Neural progenitor cell (in vitro differentiated cells): ENCODE data around the gene UPF3A. TPM values are rescaled to one million over a fixed set of nuclear protein-coding genes. Genes with fewer than 3 reads are reported as not detected.
"Not testable (repeated sequence)": the region's sequence is repeated elsewhere in the genome, so short reads cannot be mapped to it uniquely, and the experiment has no call there.

ENCODE experiments used
- DNase-seq: peaks from one replicate; pipeline ENCODE4 v3.0.0-alpha.2; 2016; ENCODE audit warnings: low spot score
- H2AFZ ChIP-seq: fragments of 200-600 bp; sonication (generic); replicated peaks from 2 replicates; pipeline ENCODE4 v1.6.1; 2016; ENCODE audit warnings: antibody characterized with exemption
- H3F3A ChIP-seq: fragments of 200-600 bp; sonication (generic); 2 replicates; pipeline ENCODE4 v1.6.1; 2016; ENCODE audit warnings: antibody characterized with exemption, low read depth
- H3K27ac ChIP-seq: fragments of 200-600 bp; sonication (generic); 2 replicates; pipeline ENCODE4 v1.5.1; 2016; ENCODE audit warnings: mild to moderate bottlenecking
- H3K27me3 ChIP-seq: fragments of 200-600 bp; sonication (generic); 2 replicates; pipeline ENCODE4 v1.6.1; 2016; ENCODE audit warnings: mild to moderate bottlenecking, moderate library complexity
- H3K36me3 ChIP-seq: fragments of 200-600 bp; sonication (generic); 2 replicates; pipeline ENCODE4 v1.5.1; 2016
- H3K4me1 ChIP-seq: fragments of 200-600 bp; sonication (generic); 2 replicates; pipeline ENCODE4 v1.6.1; 2016; ENCODE audit warnings: mixed run types
- H3K4me2 ChIP-seq: fragments of 200-600 bp; sonication (generic); 2 replicates; pipeline ENCODE4 v1.6.1; 2016
- H3K4me3 ChIP-seq: fragments of 200-600 bp; sonication (generic); 2 replicates; pipeline ENCODE4 v1.5.1; 2016
- H3K79me2 ChIP-seq: fragments of 200-600 bp; sonication (generic); 2 replicates; pipeline ENCODE4 v1.6.1; 2016; ENCODE audit warnings: low read depth
- H3K9ac ChIP-seq: fragments of 200-600 bp; sonication (generic); 2 replicates; pipeline ENCODE4 v1.6.1; 2016
- H3K9me3 ChIP-seq: fragments of 200-600 bp; sonication (generic); 2 replicates; pipeline ENCODE4 v1.5.1; 2016; ENCODE audit warnings: low read depth
- H4K20me1 ChIP-seq: fragments of 200-600 bp; sonication (generic); 2 replicates; pipeline ENCODE4 v1.6.1; 2016; ENCODE audit warnings: low read depth
- H3K27ac Mint-ChIP-seq: 3 replicates; pipeline ENCODE4 v1.8.0; 2021; ENCODE audit warnings: mixed read lengths
- H3K27me3 Mint-ChIP-seq: 2 replicates; pipeline ENCODE4 v1.8.0; 2022; ENCODE audit warnings: low read depth, mild to moderate bottlenecking, inconsistent platforms, moderate library complexity, mixed read lengths; ENCODE audit not compliant: insufficient read depth
- H3K36me3 Mint-ChIP-seq: 3 replicates; pipeline ENCODE4 v1.8.0; 2021; ENCODE audit warnings: mixed read lengths
- H3K4me1 Mint-ChIP-seq: 3 replicates; pipeline ENCODE4 v1.8.0; 2021; ENCODE audit warnings: mixed read lengths
- H3K4me3 Mint-ChIP-seq: 3 replicates; pipeline ENCODE4 v1.8.0; 2021; ENCODE audit warnings: mild to moderate bottlenecking, moderate library complexity, mixed read lengths
- H3K9me3 Mint-ChIP-seq: 3 replicates; pipeline ENCODE4 v1.8.0; 2020; ENCODE audit warnings: mixed read lengths
- CTCF ChIP-seq: fragments of 200-600 bp; sonication (generic); IDR thresholded peaks from 2 replicates; pipeline ENCODE4 v1.5.1; 2017; ENCODE audit warnings: antibody characterized with exemption, mild to moderate bottlenecking
- EZH2 ChIP-seq: fragments of 200-600 bp; sonication (generic); IDR thresholded peaks from 2 replicates; pipeline ENCODE4 v1.6.1; 2017; ENCODE audit warnings: antibody characterized with exemption, mild to moderate bottlenecking, moderate library complexity
- EZH2phosphoT487 ChIP-seq: fragments of 200-600 bp; sonication (generic); IDR thresholded peaks from 2 replicates; pipeline ENCODE4 v1.6.1; 2017; ENCODE audit warnings: antibody characterized with exemption
- total RNA-seq: library from RNA; depleted of rRNA; stranded (reverse); fragments of >200 nt; gene quantifications from 2 replicates; pipeline ENCODE4 v1.2.3, GENCODE V29; 2015; ENCODE audit warnings: low replicate concordance

UPF3A gene
- total RNA-seq, 1 donor from 2014 or later: 74.4 TPM

GRCh38 chr13:114263578-114263977, 17.8 kb upstream of the UPF3A start:
- Mint-ChIP-seq H3K36me3 (peaks cover 43% of the 10 kb centered on the region), H3K27ac (no peak overlapping the region), H3K4me3 (no peak overlapping the region), H3K9me3 (no peaks in the 10 kb centered on the region), H3K27me3 (no peaks in the 10 kb centered on the region), H3K4me1 (no peaks in the 10 kb centered on the region)
- no peaks in the 10 kb centered on the region for H3F3A ChIP-seq
- H3K4me1 ChIP-seq: no peaks in the 10 kb centered on the region
- H3K27me3 ChIP-seq: no peaks in the 10 kb centered on the region
- no peak for TF ChIP-seq EZH2
- no peak for TF ChIP-seq CTCF
- TF ChIP-seq EZH2phosphoT487: no peak
- no peaks in the 10 kb centered on the region for H4K20me1 ChIP-seq
- no peak overlapping the region for H3K27ac ChIP-seq
- no peak overlapping the region for H3K9ac ChIP-seq
- H2AFZ ChIP-seq: no peak overlapping the region
- no peaks in the 10 kb centered on the region for H3K9me3 ChIP-seq
- peaks cover 16% of the 10 kb centered on the region for H3K36me3 ChIP-seq
- H3K4me2 ChIP-seq: no peak overlapping the region
- DNase-seq: no peak
- no peak overlapping the region for H3K4me3 ChIP-seq
- H3K79me2 ChIP-seq: no peaks in the 10 kb centered on the region

DNA sequence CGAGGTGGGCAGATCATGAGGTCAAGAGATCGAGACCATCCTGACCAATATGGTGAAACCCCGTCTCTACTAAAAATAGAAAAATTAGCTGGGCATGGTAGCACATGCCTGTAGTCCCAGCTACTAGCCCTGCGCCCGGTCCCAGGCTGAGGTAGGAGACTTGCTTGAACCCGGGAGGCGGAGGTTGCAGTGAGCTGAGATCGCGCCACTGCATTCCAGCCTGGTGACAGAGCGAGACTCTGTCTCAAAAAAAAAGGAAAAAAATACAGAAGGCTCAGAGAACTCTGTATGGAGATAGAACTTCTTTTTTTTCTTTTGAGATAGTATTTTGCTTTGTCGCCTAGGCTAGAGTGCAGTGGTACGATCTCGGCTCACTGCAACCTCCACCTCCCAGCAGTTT, 17.1 kb upstream of the UPF3A start:
- H3K4me2 ChIP-seq, H4K20me1 ChIP-seq, H3K4me1 Mint-ChIP-seq, H3K9me3 ChIP-seq, H3K4me3 Mint-ChIP-seq, H2AFZ ChIP-seq, H3K9ac ChIP-seq, H3K4me3 ChIP-seq, H3K27ac ChIP-seq, H3K79me2 ChIP-seq, H3K27me3 ChIP-seq, H3K9me3 Mint-ChIP-seq, H3K4me1 ChIP-seq, H3K27me3 Mint-ChIP-seq, H3K27ac Mint-ChIP-seq, DNase-seq, H3F3A ChIP-seq: not testable (repeated sequence)
- H3K36me3 Mint-ChIP-seq: peaks cover 47% of the 10 kb centered on the region
- H3K36me3 ChIP-seq: peaks cover 12% of the 10 kb centered on the region

DNA sequence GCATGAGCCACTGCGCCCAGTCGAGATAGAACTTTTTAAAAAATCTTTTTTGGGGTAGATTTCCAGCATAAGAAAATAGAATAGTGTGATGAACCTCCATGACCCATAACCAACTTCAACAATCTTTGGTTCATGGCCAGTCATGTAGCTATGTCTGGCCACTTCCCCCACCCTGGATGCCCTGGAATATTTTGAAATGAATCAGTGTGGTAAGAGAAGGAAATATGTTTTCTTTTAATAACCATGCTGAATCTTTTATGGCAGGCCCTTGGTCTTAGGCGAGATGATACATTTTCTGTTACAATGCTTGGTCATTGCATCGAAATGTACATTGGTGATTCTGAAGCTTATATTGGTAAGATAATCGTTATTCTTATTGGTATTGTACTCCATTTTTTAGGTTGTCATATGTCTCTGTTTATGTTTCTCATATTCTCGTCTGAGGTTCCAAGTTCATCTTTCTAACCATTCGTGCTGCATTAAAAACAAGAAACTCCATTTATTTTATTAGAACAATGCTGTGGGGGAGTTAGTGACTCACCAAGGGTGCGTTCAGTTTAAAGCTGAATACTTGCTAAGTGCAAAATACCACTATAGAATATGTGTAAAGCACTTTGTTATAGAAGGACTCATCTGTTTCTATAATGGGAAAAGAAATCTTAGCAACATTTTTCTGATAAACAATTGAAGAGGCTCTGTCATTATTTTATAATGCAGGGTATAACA, 16.4 kb upstream of the UPF3A start:
- Histone ChIP-seq H3K4me3 (no peak overlapping the region), H3K27me3 (no peaks in the 10 kb centered on the region), H2AFZ (no peak overlapping the region), H3K9me3 (no peaks in the 10 kb centered on the region), H3K79me2 (no peaks in the 10 kb centered on the region), H3K36me3 (peaks cover 10% of the 10 kb centered on the region), H3K9ac (no peak overlapping the region), H3K4me1 (no peaks in the 10 kb centered on the region), H4K20me1 (no peaks in the 10 kb centered on the region), H3K4me2 (no peak overlapping the region), H3K27ac (no peak overlapping the region), H3F3A (no peaks in the 10 kb centered on the region)
- no peak for DNase-seq
- Mint-ChIP-seq H3K36me3 (peaks cover 47% of the 10 kb centered on the region), H3K9me3 (no peaks in the 10 kb centered on the region), H3K27ac (no peak overlapping the region), H3K27me3 (no peaks in the 10 kb centered on the region), H3K4me1 (no peaks in the 10 kb centered on the region), H3K4me3 (no peak overlapping the region)
- TF ChIP-seq EZH2 (no peak), EZH2phosphoT487 (no peak), CTCF (no peak)

- Mint-ChIP-seq H3K4me1 (no peaks in the 10 kb centered on the region), H3K9me3 (no peaks in the 10 kb centered on the region), H3K36me3 (peaks cover 53% of the 10 kb centered on the region), H3K27ac (no peak overlapping the region), H3K27me3 (no peaks in the 10 kb centered on the region), H3K4me3 (no peak overlapping the region)
- H3K27ac ChIP-seq: no peak overlapping the region
- no peak overlapping the region for H3K4me3 ChIP-seq
- no peaks in the 10 kb centered on the region for H3K27me3 ChIP-seq
- no peak overlapping the region for H3K9ac ChIP-seq
- H3F3A ChIP-seq: no peaks in the 10 kb centered on the region
- TF ChIP-seq EZH2phosphoT487: no peak
- TF ChIP-seq CTCF: no peak
- TF ChIP-seq EZH2: no peak
- H3K36me3 ChIP-seq: peaks cover 10% of the 10 kb centered on the region
- H3K9me3 ChIP-seq: no peaks in the 10 kb centered on the region
- H3K4me1 ChIP-seq: no peaks in the 10 kb centered on the region
- DNase-seq: no peak
- H4K20me1 ChIP-seq: no peaks in the 10 kb centered on the region
- H3K79me2 ChIP-seq: no peaks in the 10 kb centered on the region
- no peak overlapping the region for H2AFZ ChIP-seq
- no peak overlapping the region for H3K4me2 ChIP-seq
Observed at GRCh38 chr13:114266241-114266640, 15.2 kb upstream of the UPF3A start.
